Measurements from ENCODE around the gene MYPOP. TPM values are rescaled to one million over a fixed set of nuclear protein-coding genes. Genes with fewer than 3 reads are reported as not detected.
"Not testable (repeated sequence)": the region's sequence is repeated elsewhere in the genome, so short reads cannot be mapped to it uniquely, and the experiment has no call there.

The MYPOP gene
- total RNA-seq, 1 experiment from 2014 or later, result 9.0 TPM

GRCh38 chr19:45897261-45897812 is 5.1 kb downstream of the MYPOP start:
- peaks cover 15% of the 10 kb centered on the region for H3K27me3 Mint-ChIP-seq (ENCODE audit: low read depth)
- Histone ChIP-seq H3K79me2 (ENCODE audit: insufficient read depth, low read length) (no peaks in the 10 kb centered on the region), H3K23ac (ENCODE audit: insufficient read length, low read depth, low read length) (no peak overlapping the region), H3K4me2 (ENCODE audit: insufficient read depth, insufficient read length, low read length) (no peak overlapping the region), H3K4me1 (ENCODE audit: insufficient read depth, low read length) (no peaks in the 10 kb centered on the region), H3K9ac (ENCODE audit: extremely low read depth, insufficient read length, low read length) (no peak overlapping the region), H2BK15ac (ENCODE audit: low read depth, low read length) (no peak overlapping the region), H2BK20ac (ENCODE audit: low read depth, low read length, poor library complexity, severe bottlenecking) (no peak overlapping the region), H3K56ac (ENCODE audit: insufficient read length, low read depth, low read length) (no peak overlapping the region), H4K5ac (ENCODE audit: insufficient read length, low read depth, low read length) (no peak overlapping the region), H3K27me3 (ENCODE audit: insufficient read depth, low read length) (peaks cover 4% of the 10 kb centered on the region; the same call in 1 of the 2 replicates), H3K23me2 (ENCODE audit: insufficient read length, low read depth, low read length, poor library complexity, severe bottlenecking) (peaks cover 9% of the 10 kb centered on the region), H3K4ac (ENCODE audit: low read depth, low read length) (no peak overlapping the region), H2BK5ac (ENCODE audit: insufficient read length, low read length) (no peak overlapping the region), H2BK12ac (ENCODE audit: insufficient read length, low read depth, low read length) (no peak overlapping the region), H3K18ac (ENCODE audit: insufficient read length, low read depth, low read length) (no peak overlapping the region), H4K8ac (replicated peaks; ENCODE audit: insufficient read length, low read depth, low read length) (no peak overlapping the region), H3K14ac (ENCODE audit: insufficient read depth, low read length) (no peak overlapping the region), H2AFZ (ENCODE audit: low read length) (no peak overlapping the region), H4K20me1 (ENCODE audit: control insufficient read depth, insufficient read depth, insufficient read length) (no peaks in the 10 kb centered on the region), H2AK5ac (ENCODE audit: insufficient read length, low read length) (no peak overlapping the region), H3T11ph (ENCODE audit: low read length) (no peak overlapping the region), H4K91ac (ENCODE audit: insufficient read length, low read depth, low read length) (no peak overlapping the region), H2BK120ac (ENCODE audit: low read depth, low read length, poor library complexity, severe bottlenecking) (no peak overlapping the region), H3K79me1 (ENCODE audit: insufficient read depth, low read depth, low read length, poor library complexity, severe bottlenecking) (no peaks in the 10 kb centered on the region), H3K9me3 (ENCODE audit: control insufficient read depth, low read depth, low read length) (no peaks in the 10 kb centered on the region), H3K27ac (ENCODE audit: insufficient read length, low read depth, low read length) (no peak overlapping the region)
- no CpG with 5 or more reads among the region's 8 CpGs for WGBS (ENCODE audit: extremely low coverage, insufficient read length, low lambda C conversion rate)
- H3K4me3 Mint-ChIP-seq, result no peak overlapping the region
- peaks cover 11 to 12% of the 10 kb centered on the region in 2 experiments; a peak in 3 of 4 replicates for H3K4me1 Mint-ChIP-seq
- TF ChIP-seq CTCF (conservative IDR thresholded peaks at IDR 0.05), result no peak
- no peaks in the 10 kb centered on the region for H3K9me3 Mint-ChIP-seq
- no peak overlapping the region for H3K27ac Mint-ChIP-seq
- DNase-seq, result no peak
- peaks cover 16 to 33% (median 29%) of the 10 kb centered on the region in 3 experiments for H3K36me3 Mint-ChIP-seq (ENCODE audit: insufficient read depth in 1 of 3, low read depth in 3 of 3)

- not testable (repeated sequence) for H2AK5ac ChIP-seq (ENCODE audit: insufficient read length, low read length); H3K4me1 ChIP-seq (ENCODE audit: insufficient read depth, low read length); H2BK120ac ChIP-seq (ENCODE audit: low read depth, low read length, poor library complexity, severe bottlenecking); H3K4ac ChIP-seq (ENCODE audit: low read depth, low read length); H3K79me2 ChIP-seq (ENCODE audit: insufficient read depth, low read length); H4K8ac ChIP-seq (replicated peaks; ENCODE audit: insufficient read length, low read depth, low read length); H3K9ac ChIP-seq (ENCODE audit: extremely low read depth, insufficient read length, low read length); DNase-seq; H4K20me1 ChIP-seq (ENCODE audit: control insufficient read depth, insufficient read depth, insufficient read length); H4K5ac ChIP-seq (ENCODE audit: insufficient read length, low read depth, low read length); H4K91ac ChIP-seq (ENCODE audit: insufficient read length, low read depth, low read length); H3K56ac ChIP-seq (ENCODE audit: insufficient read length, low read depth, low read length); H3K79me1 ChIP-seq (ENCODE audit: insufficient read depth, low read depth, low read length, poor library complexity, severe bottlenecking); H3K9me3 ChIP-seq (ENCODE audit: control insufficient read depth, low read depth, low read length); H2BK5ac ChIP-seq (ENCODE audit: insufficient read length, low read length); H3K27me3 Mint-ChIP-seq (ENCODE audit: low read depth); H2BK12ac ChIP-seq (ENCODE audit: insufficient read length, low read depth, low read length); H3K23ac ChIP-seq (ENCODE audit: insufficient read length, low read depth, low read length); H2AFZ ChIP-seq (ENCODE audit: low read length); H3K27ac Mint-ChIP-seq; H2BK20ac ChIP-seq (ENCODE audit: low read depth, low read length, poor library complexity, severe bottlenecking); H3K4me3 Mint-ChIP-seq; H3K23me2 ChIP-seq (ENCODE audit: insufficient read length, low read depth, low read length, poor library complexity, severe bottlenecking); H3K27me3 ChIP-seq (ENCODE audit: insufficient read depth, low read length); H3K14ac ChIP-seq (ENCODE audit: insufficient read depth, low read length); H3T11ph ChIP-seq (ENCODE audit: low read length); H2BK15ac ChIP-seq (ENCODE audit: low read depth, low read length); H3K4me2 ChIP-seq (ENCODE audit: insufficient read depth, insufficient read length, low read length); H3K18ac ChIP-seq (ENCODE audit: insufficient read length, low read depth, low read length); H3K27ac ChIP-seq (ENCODE audit: insufficient read length, low read depth, low read length); H3K9me3 Mint-ChIP-seq
- Mint-ChIP-seq H3K36me3 (ENCODE audit: insufficient read depth in 1 of 3, low read depth in 3 of 3) (peaks cover 16 to 33% (median 29%) of the 10 kb centered on the region in 3 experiments), H3K4me1 (peaks cover 11 to 12% of the 10 kb centered on the region in 2 experiments; a peak in 3 of 4 replicates)
- whole genome bisulfite sequencing (ENCODE audit: extremely low coverage, insufficient read length, low lambda C conversion rate), result no CpG with 5 or more reads among the region's 12 CpGs
Observed at GRCh38 chr19:45895983-45896599, 6.3 kb downstream of the MYPOP start.
